A549 (cell line): ENCODE measurements around the gene CARMIL3.
"Not testable (repeated sequence)": the region's sequence is repeated elsewhere in the genome, so short reads cannot be mapped to it uniquely, and the experiment has no call there.

Experiments used
- BHLHE40 ChIP-seq: IDR thresholded peaks from 2 replicates; pipeline ENCODE4 v1.6.1; 2012; ENCODE audit warnings: low read depth, low read length, inconsistent platforms
- CTCF ChIP-seq: fragments of >200 bp; sonication (Bioruptor Twin); formaldehyde crosslinking; IDR thresholded peaks from 3 replicates; pipeline ENCODE4 v1.5.1; 2016
- EHMT2 ChIP-seq: fragments of 200-600 bp; sonication (generic); IDR thresholded peaks from 2 replicates; pipeline ENCODE4 v1.6.1; 2016; ENCODE audit warnings: antibody characterized with exemption, low read depth, mild to moderate bottlenecking, moderate library complexity
- ELK1 ChIP-seq: fragments of 150-350 bp; IDR thresholded peaks from 2 replicates; pipeline ENCODE4 v1.6.1; 2014; ENCODE audit warnings: low read depth, mild to moderate bottlenecking, low read length
- EP300 ChIP-seq, 2 experiments: fragments of >200 bp; sonication (Bioruptor Twin); formaldehyde crosslinking; IDR thresholded peaks; 2 replicates in 1 of 2; 3 replicates in 1 of 2; pipeline ENCODE4 v1.6.1; 2016 to 2017
- HOXB13 ChIP-seq: fragments of 250-450 bp; sonication (Bioruptor Pico); IDR thresholded peaks from 2 replicates; pipeline ENCODE4 v1.5.0; 2020; ENCODE audit warnings: low read depth, mild to moderate bottlenecking, moderate library complexity
- MAFK ChIP-seq: fragments of 450-650 bp; IDR thresholded peaks from 2 replicates; pipeline ENCODE4 v1.6.1; 2014; ENCODE audit not compliant: partially characterized antibody
- MAZ ChIP-seq: fragments of 150-350 bp; IDR thresholded peaks from 2 replicates; pipeline ENCODE4 v1.6.1; 2014; ENCODE audit warnings: antibody characterized with exemption, low read depth, low read length, borderline replicate concordance
- NFE2L2 ChIP-seq: fragments of 150-350 bp; conservative IDR thresholded peaks from 2 replicates; pipeline ENCODE4 v1.6.1; 2014; ENCODE audit warnings: low read length
- PBX3 ChIP-seq: IDR thresholded peaks from 2 replicates; pipeline ENCODE4 v1.6.1; 2012
- POLR2A ChIP-seq: IDR thresholded peaks from 2 replicates; pipeline ENCODE4 v1.6.1; 2012; ENCODE audit warnings: mild to moderate bottlenecking, low read length
- REST ChIP-seq: fragments of 200-600 bp; sonication (generic); IDR thresholded peaks from 2 replicates; pipeline ENCODE4 v1.6.1; 2016; ENCODE audit warnings: antibody characterized with exemption, mild to moderate bottlenecking, moderate library complexity

GRCh38 chr14:24006471-24006816 is 45.4 kb upstream of the CARMIL3 start:
- TF ChIP-seq CTCF; BHLHE40; EP300 (IDR thresholded peaks at IDR 0.05); PBX3; POLR2A; REST; MAFK; NFE2L2; ELK1; EHMT2; HOXB13 (CRISPR knock-in tag); MAZ: not testable (repeated sequence)
